ENCODE results near the gene ATP5F1C. TPM values are rescaled to one million over a fixed set of nuclear protein-coding genes. Genes with fewer than 3 reads are reported as not detected.
"Not testable (repeated sequence)": the region's sequence is repeated elsewhere in the genome, so short reads cannot be mapped to it uniquely, and the experiment has no call there.

ATP5F1C gene
- total RNA-seq, 1 donor from 2014 or later, result 767 TPM

GRCh38 chr10:7788639-7789286 lies 786 bp downstream of the ATP5F1C start:
- intact Hi-C loops (cut with DNase I), result no loop called here
- no peak for ATAC-seq (ENCODE audit: poor library complexity)
- no peak for DNase-seq

GRCh38 chr10:7789390-7789789 lies 1.4 kb downstream of the ATP5F1C start:
- peak; percentile 55 for ATAC-seq (ENCODE audit: poor library complexity)
- intact Hi-C loops (cut with DNase I), result no loop called here
- peak; percentile 49 for DNase-seq

GRCh38 chr10:7792541-7792940 lies 4.6 kb downstream of the ATP5F1C start:
- intact Hi-C loops (cut with DNase I), result no loop called here
- DNase-seq, result no peak
- ATAC-seq (ENCODE audit: poor library complexity), result no peak

DNA sequence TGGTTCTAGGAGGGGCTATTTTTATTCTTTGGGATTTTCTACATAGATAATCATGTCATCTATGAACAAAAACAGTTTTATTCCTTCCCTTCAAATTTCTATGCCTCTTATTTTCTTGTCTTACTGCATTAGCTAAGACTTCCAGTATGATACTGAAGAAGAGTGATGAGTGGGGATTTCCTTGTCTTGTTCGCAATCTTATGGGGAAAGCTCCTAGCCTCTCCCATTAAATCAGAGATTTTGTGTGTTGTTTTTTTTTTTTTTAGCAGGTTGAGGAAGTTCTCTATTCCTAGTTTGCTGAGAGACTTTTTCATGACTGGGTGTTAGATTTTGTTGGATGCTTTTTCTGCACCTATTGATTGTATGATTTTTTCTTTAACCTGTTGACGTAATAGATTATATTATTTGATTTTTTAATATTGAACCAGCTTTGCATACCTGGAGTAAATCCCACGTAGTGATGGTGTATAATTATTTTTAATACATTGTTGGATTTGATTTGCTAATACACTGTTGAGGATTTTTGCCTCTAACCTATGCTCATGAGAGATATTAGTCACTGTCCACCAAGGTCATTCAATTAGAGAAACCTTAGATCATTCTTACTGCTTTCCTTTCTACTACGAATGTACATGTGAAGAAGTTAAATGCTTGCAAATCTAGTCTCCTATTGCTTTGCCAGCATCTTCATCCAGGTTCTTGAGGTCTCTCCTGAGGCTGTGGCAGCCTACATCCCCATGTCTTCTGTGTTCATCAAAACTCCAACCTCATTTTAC lies 6.5 kb downstream of the ATP5F1C start:
- intact Hi-C loops (cut with DNase I), result no loop called here
- DNase-seq (no peak), ATAC-seq (ENCODE audit: poor library complexity) (no peak)

- intact Hi-C loops (cut with DNase I), result no loop called here
- DNase-seq, result no peak
- ATAC-seq (ENCODE audit: poor library complexity), result peak; percentile 80
Observed at GRCh38 chr10:7795605-7796004, 7.6 kb downstream of the ATP5F1C start.

DNA sequence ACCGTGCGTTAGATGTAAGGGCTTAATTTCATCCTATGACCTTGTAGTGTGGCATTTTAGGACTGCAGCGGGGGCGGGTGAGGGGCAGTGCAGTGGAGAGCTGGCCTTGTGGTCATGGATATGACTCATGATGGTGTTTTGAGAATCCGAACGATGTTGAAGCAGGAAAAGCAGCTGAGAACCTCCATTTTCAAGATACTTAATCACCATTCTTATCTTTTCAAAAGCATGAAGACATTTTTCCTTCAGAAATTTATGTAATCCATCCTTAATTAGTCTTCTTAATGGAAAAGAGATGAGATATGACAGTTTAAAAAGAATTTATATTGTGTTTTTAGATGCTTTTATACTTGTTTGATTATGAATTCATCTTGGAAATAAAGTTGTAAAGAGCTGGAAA lies 9.6 kb downstream of the ATP5F1C start:
- ATAC-seq (ENCODE audit: poor library complexity) (peak; percentile 62), DNase-seq (peak; percentile 57)
- intact Hi-C loops (cut with DNase I), result no loop called here

DNA sequence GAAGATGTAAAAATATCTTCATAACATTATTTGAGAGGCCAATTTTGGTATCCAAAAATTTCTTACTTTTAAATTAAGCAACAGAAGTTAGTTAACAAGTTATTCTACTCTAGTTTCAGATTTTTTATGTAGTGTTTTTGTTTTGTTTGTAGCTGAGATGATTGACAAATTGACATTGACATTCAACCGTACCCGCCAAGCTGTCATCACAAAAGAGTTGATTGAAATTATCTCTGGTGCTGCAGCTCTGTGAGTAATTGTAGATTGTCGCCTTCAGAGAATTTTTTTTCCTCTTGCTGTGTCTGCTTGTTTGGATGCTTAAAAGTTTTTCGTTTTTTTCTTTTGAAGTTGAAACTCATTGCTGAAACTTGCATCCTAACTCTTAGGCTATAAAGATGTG lies 14.6 kb downstream of the ATP5F1C start:
- intact Hi-C loops (cut with DNase I), result no loop called here
- ATAC-seq (ENCODE audit: poor library complexity) (no peak), DNase-seq (no peak)

GRCh38 chr10:7804216-7804615 lies 16.2 kb downstream of the ATP5F1C start:
- intact Hi-C loops (cut with DNase I), result no loop called here
- DNase-seq (no peak), ATAC-seq (ENCODE audit: poor library complexity) (no peak)

GRCh38 chr10:7804741-7805140 lies 16.8 kb downstream of the ATP5F1C start:
- DNase-seq, result no peak
- intact Hi-C loops (cut with DNase I), result no loop called here
- no peak for ATAC-seq (ENCODE audit: poor library complexity)

GRCh38 chr10:7808686-7809267 lies 20.8 kb downstream of the ATP5F1C start:
- ATAC-seq (ENCODE audit: poor library complexity) (no peak), DNase-seq (no peak)
- intact Hi-C loops (cut with DNase I), result no loop called here

DNA sequence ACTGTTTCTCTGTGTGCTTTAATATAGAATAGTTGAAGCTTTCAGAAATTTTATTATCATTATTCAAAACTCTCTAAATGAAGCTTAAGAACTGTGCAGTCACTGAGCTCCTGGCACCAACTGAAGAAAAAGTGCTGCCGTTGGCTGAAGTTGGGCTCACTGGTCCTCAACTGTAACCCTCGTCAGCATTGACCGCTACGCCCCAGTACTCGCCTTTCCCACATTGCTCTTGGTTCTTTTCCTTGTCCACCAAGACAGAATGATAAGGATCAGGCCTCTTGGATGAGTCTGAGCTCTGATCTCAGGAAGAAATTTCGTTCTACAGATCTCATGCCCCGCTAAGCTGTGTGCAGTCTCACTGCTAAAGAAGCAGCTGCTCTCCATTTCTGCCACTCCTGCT lies 22.5 kb downstream of the ATP5F1C start:
- no peak for DNase-seq
- no peak for ATAC-seq (ENCODE audit: poor library complexity)
- intact Hi-C loops (cut with DNase I), result no loop called here

DNA sequence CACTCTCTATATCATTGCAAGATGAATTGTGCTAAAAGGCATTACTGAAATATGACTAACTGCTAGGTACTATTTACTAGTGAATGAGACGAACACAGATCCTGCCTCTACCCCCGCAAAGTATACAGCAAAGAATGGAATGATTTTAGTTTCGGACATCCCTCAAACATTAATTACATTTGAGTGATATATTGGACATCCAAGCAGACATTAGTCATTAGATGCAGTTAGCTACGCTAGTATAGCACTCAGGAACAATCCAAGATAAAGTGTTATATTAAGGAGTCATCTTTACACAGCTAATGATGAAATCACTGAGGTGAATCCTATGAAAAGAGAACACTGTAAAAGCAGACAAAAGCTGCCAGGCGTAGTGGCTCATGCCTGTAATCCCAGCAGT lies 23.0 kb downstream of the ATP5F1C start:
- ATAC-seq (ENCODE audit: poor library complexity) (no peak), DNase-seq (no peak)
- intact Hi-C loops (cut with DNase I), result no loop called here

- intact Hi-C loops (cut with DNase I); ATAC-seq (ENCODE audit: poor library complexity): not testable (repeated sequence)
Observed at GRCh38 chr10:7811743-7812142, 23.8 kb downstream of the ATP5F1C start.

DNA sequence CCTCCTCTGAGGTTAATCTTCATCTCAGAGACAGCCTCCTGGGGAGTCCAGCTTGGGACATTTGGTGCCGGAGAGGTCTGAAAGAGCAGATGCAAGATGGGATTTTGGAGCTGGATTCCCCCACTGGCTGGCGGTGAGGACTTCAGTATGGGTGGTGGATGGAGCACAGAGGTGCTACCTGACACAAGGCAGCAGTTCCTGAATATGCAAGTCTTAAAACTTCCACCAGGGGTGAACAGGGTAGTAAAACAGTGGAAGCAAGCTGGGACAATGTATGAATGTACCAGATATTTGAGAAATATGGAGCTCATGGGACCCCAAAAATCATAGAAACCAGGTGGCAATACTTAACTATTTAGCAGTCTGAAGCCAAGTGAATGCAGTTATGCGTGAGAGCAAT lies 25.5 kb downstream of the ATP5F1C start:
- intact Hi-C loops (cut with DNase I), result no loop called here
- no peak for ATAC-seq (ENCODE audit: poor library complexity)
- DNase-seq, result no peak

More at GRCh38 chr10:7811743-7812142, 23.8 kb downstream of the ATP5F1C start:
- not testable (repeated sequence) for DNase-seq

GRCh38 chr10:7817576-7817975 lies 29.6 kb downstream of the ATP5F1C start:
- no peak for ATAC-seq (ENCODE audit: poor library complexity)
- intact Hi-C loops (cut with DNase I), result no loop called here
- no peak for DNase-seq

GRCh38 chr10:7817984-7818294 lies 30.0 kb downstream of the ATP5F1C start:
- no peak for DNase-seq
- intact Hi-C loops (cut with DNase I), result no loop called here
- peak; percentile 3 for ATAC-seq (ENCODE audit: poor library complexity)

- intact Hi-C loops (cut with DNase I), result no loop called here
- peak; percentile 96 for ATAC-seq (ENCODE audit: poor library complexity)
- DNase-seq, result peak; percentile 95
Observed at GRCh38 chr10:7818295-7819120, 30.5 kb downstream of the ATP5F1C start, which contains the start of gene TAF3. Gene TAF3 (plus strand): TSS chr10:7818505. CDS start chr10:7818710, 205 bp downstream.

DNA sequence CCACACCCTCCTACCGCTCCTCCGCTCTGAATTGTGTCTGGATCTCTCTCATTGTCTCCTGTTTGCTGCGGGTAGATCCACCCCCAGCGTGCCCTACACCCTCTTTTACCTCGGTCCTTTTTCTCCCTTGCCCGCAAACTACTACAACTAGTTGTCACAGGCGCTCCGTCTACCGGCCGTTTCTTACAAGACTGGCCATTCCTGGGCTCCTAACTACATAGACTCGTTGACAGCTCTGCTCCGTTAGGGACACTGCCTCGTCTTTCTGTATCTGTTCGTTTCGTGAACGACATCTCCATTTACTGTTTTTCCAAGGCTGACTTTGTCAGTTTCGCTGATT lies 31.1 kb downstream of the ATP5F1C start:
- ATAC-seq (ENCODE audit: poor library complexity) (peak; percentile 78), DNase-seq (peak; percentile 62)
- intact Hi-C loops (cut with DNase I), result no loop called here

DNA sequence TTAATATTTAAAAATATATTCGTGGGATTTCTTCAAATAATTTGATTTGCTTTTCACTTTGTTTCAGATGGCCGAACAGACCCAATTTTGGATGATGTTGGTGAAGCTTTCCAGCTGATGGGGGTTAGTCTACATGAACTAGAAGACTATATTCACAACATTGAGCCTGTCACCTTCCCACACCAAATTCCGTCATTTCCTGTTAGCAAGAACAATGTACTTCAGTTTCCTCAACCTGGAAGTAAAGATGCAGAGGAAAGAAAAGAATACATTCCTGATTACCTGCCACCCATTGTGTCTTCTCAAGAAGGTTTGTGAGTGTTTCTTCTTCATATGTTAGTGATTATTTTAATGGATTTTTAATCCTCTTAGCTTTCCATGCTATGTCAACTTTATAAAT lies 36.3 kb downstream of the ATP5F1C start:
- ATAC-seq (ENCODE audit: poor library complexity) (no peak), DNase-seq (no peak)
- intact Hi-C loops (cut with DNase I), result no loop called here

Data from Right ventricle myocardium superior (tissue), 1 donor.